Measurements from ENCODE around the gene PTPRM. TPM values are rescaled to one million over a fixed set of nuclear protein-coding genes. Genes with fewer than 3 reads are reported as not detected.

Gene PTPRM
- total and polyA plus RNA-seq, 2 experiments from 2014 or later: 1.6 to 5.3 TPM

GRCh38 chr18:7603259-7604000, 36.3 kb downstream of the PTPRM start (continued):
- TF ChIP-seq NANOG (IDR thresholded peaks at IDR 0.05; ENCODE audit: borderline replicate concordance): no peak
- no peak for TF ChIP-seq ZNF331 (CRISPR knock-in tag; IDR thresholded peaks at IDR 0.05; ENCODE audit: low read depth)
- TF ChIP-seq ZNF462 (CRISPR knock-in tag; IDR thresholded peaks at IDR 0.05): no peak

- H3K4me1 ChIP-seq (ENCODE audit: insufficient read depth): peaks cover 25% of the 10 kb centered on the region
- peak overlapping the region; percentile 52; the same call in 1 of the 2 replicates for H3K4me2 ChIP-seq
- no peaks in the 10 kb centered on the region for H3F3A ChIP-seq (replicated peaks; ENCODE audit: low read depth)
- Mint-ChIP-seq H3K27ac (peak overlapping the region; percentile 73), H3K27me3 (ENCODE audit: insufficient read depth, low read depth, poor library complexity) (peaks cover 3% of the 10 kb centered on the region), H3K4me3 (peak overlapping the region; percentile 4; the same call in 1 of the 3 replicates), H3K36me3 (ENCODE audit: low read depth) (no peaks in the 10 kb centered on the region), H3K9me3 (no peaks in the 10 kb centered on the region), H3K4me1 (peaks cover 64% of the 10 kb centered on the region)
- no peak for TF ChIP-seq EZH2phosphoT487 (IDR thresholded peaks at IDR 0.05; ENCODE audit: unreplicated experiment)
- TF ChIP-seq ETS1 (IDR thresholded peaks at IDR 0.05): no peak
- TF ChIP-seq NANOG (IDR thresholded peaks at IDR 0.05; ENCODE audit: borderline replicate concordance): no peak
- TF ChIP-seq REST (IDR thresholded peaks at IDR 0.05; ENCODE audit: unreplicated experiment): no peak
- H3K9me2 ChIP-seq (ENCODE audit: insufficient read depth): no peaks in the 10 kb centered on the region
- no peaks in the 10 kb centered on the region for H3K27me3 ChIP-seq (ENCODE audit: insufficient read depth)
- ATAC-seq: no peak
- no peaks in the 10 kb centered on the region for H3K79me2 ChIP-seq (replicated peaks; ENCODE audit: insufficient read depth)
- peak overlapping the region; percentile 39 for H3K27ac ChIP-seq (ENCODE audit: low read depth)
- H3K4me3 ChIP-seq: no peak overlapping the region
- no peaks in the 10 kb centered on the region for H4K20me1 ChIP-seq (replicated peaks; ENCODE audit: insufficient read depth)
- no peak for DNase-seq (ENCODE audit: low spot score)
- H3K36me3 ChIP-seq (ENCODE audit: insufficient read depth): no peaks in the 10 kb centered on the region
- no peak overlapping the region for H2AFZ ChIP-seq
These were observed 37.2 kb downstream of the PTPRM start for GRCh38 chr18:7604361-7604760.
